Measurements from ENCODE around the gene CASP1.
A peak's percentile ranks its signal among the peaks of the same experiment; 100 is the strongest.

Gene CASP1

DNA sequence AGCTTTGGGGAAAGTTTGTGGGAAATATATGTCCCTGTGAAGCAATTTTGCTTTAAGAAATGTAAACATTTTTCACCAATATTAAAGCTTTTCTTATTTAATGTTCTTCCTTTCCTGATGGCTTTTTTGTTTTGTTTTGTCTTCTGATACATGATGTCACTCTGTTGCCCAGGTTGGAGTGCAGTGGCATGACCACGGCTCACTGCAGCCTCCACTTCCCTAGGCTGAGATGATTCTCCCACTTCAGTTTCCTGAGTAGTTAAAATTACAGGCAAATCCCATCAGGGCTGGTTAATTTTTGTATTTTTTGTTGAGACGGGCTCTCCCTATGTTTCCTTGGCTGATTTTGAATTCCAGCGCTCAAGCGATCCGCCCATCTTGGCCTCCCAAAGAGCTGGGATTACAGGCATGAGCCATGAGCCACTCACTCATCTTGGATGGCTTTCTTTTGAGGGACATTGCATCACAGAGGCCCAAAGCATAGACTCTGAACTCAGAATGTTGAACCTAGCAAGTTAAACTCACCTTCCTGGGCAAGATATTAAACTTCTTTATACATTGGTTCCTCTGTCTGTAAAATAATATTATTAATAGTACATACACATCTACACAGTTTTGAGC, 10.8 kb upstream of the CASP1 start:
- DNase-seq = peak; percentile 29 to 69

DNA sequence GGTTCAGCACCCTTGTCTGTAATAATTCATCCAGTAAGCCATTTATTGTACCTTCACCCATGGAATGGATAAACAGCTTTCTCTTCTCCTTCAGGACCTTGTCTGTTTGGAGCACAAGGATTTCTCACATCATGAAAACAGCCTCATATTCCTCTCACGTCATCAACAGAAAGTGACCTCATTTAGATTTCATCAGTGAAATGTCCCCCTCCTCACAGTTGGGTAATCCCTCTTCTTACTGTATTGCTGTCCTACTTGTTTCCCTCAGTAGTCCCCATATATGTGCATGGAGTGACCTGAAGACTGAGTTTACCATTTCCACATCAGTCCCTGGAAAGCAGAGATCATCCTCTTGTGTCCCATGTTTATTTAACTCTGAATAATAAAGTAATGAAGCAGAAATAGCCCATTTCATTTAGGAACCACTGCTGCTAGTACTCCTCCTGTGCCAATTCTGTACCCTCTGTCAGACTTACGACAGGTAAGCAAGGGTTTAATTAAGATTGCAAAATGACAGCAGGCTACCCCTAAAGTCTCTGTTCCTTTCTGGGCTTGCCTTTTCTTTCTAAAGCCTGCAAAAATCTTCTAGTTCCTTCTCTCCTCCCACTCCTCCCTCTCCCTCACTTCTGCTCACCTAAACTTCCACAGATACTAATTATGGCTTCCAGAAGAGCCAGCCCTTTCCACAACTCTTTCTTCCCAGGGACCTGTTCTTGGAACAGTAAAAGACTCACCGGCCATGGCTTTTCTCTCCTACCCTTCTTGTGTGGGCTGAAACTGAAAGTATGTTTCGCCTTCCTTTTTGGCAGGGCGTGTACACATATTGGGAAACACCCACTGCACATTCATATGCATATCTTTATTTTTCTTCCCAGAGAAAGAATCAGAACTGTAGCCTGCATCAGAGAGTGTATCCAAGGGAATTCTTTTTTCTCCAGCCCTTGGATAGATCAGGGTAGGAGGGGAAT, 9.9 kb upstream of the CASP1 start, which contains the start of gene CARD16:
Gene CARD16, minus strand, starts transcription at position 779 of the 968 bp plus-strand sequence. Its CDS starts 38 bp downstream, at position 741.
- peak; percentile 83 to 86 for DNase-seq

DNA sequence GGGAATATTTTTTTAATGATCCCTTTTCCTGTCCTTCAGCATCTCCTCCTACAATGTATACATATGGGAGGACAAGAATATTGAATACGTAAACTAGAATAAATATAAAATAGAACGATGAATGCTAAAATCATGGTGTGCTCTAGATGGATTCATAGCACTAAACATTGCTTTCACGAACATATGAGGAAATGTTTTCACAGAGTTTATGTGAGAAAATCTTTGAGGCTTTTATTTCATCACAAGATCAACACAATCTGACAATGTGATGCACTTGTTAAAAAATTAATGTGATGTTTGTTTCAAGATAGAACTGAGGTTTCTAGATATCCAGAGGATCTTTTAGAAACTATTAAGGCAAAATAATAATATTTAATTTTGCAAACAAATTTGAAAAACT, 7.2 kb upstream of the CASP1 start:
- no peak for DNase-seq

DNA sequence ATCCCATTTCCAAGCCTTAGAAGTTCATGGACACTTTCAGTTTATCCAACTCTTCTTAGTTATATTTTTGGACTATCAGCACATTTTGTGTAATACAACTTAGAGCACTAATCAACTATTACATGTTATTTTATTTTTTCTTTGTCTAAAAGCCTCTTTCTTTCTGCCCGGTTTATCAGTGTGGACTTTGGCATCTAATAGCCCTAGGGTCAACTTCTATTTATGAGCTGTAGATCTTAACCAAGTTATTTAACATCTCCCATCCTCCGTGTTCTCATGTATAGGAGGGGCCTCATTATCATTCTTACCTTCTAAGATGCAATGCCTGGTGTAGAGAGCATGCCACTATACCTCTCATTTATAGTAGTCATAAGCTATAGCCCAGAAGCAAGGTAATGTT, 5.8 kb upstream of the CASP1 start:
- no peak for DNase-seq

DNA sequence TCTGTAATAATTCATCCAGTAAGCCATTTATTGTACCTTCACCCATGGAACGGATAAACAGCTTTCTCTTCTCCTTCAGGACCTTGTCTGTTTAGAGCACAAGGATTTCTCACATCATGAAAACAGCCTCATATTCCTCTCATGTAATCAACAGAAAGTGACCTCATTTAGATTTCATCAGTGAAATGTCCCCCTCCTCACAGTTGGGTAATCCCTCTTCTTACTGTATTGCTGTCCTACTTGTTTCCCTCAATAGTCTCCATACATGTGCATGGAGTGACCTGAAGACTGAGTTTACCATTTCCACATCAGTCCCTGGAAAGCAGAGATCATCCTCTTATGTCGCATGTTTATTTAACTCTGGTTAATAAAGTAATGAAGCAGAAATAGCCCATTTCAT, 556 bp downstream of the CASP1 start:
- DNase-seq = peak in 1 of 2 donors; percentile 39

DNA sequence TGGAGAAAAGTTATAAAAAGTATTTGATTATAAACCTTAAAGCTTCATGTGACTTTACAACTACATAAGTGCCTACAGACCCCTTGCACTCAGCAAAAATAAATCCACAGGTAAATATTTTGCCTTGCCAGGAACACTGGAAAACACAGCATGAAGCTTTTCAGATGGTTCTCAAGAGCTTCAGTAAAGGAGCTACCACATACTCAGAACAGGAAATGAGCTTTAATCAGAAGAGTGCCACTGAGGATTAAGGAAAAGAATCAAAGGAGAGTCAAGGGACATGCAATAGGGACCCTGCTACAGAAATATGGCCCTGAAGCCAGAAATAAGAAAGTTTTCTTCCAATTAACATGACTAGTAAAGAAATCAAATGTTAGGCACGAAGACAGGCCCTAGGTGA, 1.2 kb downstream of the CASP1 start:
- peak in 1 of 2 donors; percentile 28 for DNase-seq

DNA sequence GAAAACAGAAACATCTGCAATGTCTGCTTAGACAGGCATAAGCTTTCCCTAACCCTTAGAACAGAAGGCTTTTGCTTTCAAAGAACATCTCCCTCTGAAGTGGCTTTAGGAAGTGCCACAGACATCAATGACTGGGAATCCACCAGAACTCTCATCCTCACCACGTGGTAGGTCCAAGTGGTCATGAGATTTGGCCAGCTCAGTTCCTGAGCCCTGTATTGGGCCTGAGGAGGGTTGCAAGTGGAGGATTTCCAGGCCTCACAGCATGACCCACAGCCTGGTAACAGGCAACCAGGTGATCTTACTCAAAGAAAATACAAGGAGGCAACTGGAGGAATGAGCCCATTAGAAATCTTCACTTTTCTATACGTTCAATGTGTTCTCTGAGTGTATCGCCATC, 1.6 kb downstream of the CASP1 start:
- DNase-seq = peak; percentile 86 to 95

DNA sequence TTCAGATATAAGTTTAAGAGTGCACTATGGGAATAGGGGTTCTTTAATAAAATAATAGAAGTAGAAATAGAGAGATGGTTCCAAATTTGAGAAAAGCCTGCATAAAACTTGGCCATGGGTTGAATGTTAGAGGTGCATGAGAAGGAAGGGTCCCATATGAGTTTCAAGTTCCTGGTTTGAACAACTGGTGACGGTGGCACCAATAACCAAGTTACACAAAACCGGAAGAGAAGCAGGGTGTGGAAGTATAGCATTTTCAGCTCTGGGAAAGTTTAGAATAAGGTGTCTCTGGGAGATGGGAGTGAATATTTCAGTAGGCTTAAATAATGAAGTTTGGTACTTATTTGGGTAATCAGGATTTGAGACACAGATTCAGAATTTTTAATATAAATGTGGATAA, 2.4 kb downstream of the CASP1 start:
- peak; percentile 68 to 79 for DNase-seq

DNA sequence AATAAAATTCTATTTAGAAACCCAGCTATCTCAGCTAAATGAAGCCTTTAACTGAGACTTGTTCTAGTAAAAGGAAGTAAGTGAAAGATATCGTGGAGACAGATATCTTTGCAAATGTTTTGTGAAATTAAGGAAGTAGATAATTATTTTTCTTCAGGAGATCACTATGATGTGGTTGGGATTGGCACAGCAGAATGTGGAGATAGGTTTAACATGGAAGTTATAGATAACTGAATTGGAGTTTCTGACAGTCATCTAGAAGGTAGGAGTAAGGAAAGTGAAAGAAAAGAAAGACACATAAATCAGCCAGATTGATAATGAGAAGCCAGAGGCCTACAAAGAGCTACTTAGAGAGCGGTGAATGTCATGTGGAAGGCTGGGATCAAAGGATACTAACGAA, 7.3 kb downstream of the CASP1 start:
- DNase-seq = peak; percentile 25 to 29

DNA sequence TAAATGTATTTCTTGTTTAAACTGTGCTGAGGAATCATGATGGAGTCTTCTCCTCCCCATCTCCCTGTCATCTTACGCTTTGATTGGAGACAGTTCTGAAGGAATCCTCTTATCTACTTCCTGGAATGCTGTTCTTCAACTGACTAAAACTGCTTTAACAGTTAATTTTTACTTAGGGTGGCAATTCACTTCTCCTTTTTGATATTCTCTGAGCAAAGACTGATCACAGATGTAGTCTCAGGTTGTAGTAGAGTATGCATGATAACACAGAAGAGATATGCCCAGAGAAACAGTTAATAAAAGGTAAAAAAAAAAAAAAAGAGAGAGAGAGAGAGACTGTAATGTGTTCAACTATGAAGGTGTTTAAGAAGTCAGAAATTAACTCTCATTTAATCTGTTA, 10.6 kb downstream of the CASP1 start:
- DNase-seq = no peak

DNA sequence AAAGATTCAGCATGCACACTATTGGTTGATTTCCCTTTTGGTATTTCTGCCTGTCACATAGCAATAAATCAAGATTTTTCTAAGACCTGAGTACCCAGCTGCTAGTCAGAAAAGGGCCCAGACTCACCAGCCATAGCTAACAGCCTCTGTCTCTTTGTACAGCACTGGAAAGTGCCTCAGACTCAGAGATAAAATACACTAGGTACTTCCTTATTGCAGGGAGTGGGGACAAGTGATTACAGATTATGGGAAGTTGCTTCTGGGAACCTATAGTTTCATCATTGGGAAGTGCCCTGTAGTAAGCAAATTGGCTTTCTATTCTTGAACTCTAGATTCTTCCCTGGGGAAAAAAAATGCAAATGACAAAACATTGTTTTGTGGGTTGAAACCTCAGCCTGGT, 11.9 kb downstream of the CASP1 start, which contains the start of gene CASP5:
Gene CASP5, minus strand, starts transcription at position 166 of the 400 bp plus-strand sequence. Its CDS starts 32 bp downstream, at position 134.
- peak; percentile 84 to 92 for DNase-seq

DNA sequence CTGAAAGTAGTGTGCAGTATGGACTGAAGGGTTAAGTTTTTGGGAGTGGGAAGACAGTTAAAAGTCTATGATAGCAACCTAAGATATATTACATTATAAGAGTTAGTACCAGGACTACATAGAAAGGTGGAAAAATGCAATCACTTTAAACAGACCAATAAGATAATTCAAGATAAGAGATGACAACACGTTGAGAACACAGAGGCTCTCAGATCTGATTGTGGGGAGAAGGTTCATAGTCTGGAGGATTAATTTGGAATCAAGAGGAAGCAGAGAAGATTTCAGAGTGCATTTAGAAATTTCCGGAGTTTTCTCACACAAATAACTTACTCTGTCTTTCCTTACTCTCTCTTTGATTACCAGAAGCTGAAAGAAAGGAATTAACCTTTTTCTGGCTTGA, 12.4 kb downstream of the CASP1 start:
- peak; percentile 16 to 30 for DNase-seq

DNA sequence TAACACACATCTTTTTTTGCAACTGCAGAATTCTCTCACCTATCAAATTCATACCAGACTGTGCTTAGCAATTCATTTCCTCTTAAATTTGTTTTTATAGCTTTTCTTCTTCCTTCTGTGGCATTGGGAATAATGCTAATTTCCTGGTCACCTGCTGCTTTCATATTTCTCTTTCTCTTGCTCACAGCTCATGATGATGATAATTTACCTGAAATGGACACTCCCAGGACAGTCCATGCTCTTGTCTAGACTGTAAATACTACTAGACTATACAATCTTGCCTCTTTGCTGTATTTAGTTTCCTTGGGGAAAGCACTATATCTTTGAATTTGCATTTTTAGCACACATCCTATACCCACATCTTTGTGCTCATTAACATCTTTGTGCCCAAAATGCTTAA, 27.5 kb downstream of the CASP1 start:
- no peak for DNase-seq

DNA sequence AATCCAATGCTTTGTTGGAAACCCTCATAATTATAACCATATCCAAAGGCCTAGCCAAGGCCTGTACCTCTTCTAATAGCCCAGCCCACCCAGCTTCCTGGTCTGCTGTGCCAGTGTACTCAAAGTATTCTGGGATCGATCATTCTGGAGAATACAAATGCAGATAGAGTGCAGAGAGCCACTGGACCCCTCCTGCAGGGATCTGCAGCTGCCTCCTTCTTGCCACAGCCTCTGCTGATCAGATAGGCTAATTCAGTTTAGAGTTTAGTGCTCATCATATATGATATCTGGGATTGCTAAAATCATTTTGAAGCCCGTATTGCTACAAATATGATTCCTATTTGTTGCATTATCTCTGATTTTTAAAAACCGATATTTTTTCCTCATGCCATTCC, 29.5 kb downstream of the CASP1 start:
- no peak for DNase-seq

DNA sequence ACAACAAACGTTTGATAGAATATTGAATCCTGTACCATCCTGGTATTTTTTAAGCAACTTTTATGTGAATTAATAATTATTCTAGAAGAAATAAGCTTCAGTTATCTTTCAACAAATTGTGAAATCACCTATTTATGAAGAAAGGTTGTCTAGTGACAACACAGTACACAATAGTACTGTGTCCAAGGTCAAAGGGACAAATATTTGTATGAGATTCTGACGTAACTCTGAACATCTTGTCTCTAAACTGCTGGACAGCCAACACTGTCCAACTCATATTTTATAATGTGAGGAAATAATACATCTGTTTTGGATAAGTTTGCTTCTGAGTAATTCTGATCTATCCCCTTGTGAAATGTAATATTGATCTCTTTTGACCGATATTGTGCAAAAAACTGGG, 30.9 kb downstream of the CASP1 start:
- no peak for DNase-seq

DNA sequence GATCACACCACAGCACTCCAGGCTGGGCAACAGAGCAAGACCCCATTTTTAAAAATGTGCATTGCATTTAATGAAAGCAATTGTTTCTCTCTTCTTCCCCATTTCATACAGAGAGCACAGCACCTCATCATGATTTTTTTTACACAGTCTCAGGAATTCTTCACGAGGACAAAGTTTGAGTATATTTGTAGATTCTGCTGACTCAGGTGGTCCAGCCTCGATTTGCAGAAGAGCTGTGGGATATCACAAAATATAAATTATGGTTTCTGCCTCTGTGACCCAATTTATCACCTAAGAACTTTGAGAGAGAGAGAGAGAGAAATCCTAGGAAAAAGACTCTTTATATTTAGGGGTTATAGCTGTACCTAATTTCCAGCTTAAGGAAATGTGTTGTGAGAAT, 31.8 kb downstream of the CASP1 start:
- no peak for DNase-seq

DNA sequence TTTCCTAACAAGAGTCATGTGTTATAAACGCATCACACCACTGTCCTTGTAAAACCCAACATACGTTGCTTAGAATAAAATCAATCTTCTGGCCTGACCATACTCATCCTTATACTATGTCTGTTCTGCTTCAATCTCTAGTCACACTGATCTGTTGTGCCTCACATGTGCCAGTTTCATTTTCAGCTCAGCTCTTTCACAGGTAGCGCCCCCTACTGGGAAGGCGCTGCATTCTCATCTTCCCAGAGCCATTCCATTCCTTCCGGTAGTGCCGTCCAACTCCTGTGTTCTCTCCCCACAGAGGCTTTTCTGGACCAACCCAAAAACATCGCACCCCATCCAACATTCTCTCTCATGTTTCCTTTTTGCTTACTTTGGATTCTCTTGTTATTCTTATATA, 34.1 kb downstream of the CASP1 start:
- peak in 1 of 2 donors; percentile 33 for DNase-seq

DNA sequence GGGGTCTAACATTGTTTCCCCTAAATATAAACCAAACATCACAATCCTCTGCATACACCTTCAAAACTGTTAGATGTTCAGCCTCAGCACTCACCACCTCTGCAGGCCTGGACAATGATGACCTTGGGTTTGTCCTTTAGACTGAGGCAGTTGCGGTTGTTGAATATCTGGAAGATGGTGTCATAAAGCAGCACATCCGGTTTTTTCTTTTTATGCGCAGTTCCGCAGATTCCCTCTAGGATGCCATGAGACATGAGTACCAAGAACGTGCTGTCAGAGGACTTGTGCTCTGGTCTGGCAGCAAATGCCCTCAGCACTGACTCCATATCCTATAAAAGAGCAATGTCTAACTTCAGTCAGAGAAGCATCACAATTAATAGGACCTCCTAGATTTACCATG, 34.8 kb downstream of the CASP1 start:
- no peak for DNase-seq

DNA sequence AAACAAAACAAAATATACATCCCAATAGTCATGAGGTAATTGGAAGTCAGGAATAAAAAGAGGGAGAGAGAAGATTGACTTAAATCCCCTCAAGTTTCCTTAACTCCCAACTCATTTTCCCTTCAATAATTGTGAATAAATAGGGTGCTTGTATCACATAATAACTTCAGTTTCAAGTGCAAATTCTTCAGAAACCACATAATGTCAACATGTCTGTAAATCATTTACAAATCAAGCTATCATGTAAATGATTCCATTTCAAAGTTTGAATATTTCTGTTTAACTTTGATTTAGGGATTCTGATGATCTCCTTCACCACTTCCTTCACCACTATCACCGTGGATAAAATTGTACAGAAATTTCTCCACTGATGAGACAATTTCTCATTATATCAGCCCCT, 35.2 kb downstream of the CASP1 start:
- no peak for DNase-seq

DNA sequence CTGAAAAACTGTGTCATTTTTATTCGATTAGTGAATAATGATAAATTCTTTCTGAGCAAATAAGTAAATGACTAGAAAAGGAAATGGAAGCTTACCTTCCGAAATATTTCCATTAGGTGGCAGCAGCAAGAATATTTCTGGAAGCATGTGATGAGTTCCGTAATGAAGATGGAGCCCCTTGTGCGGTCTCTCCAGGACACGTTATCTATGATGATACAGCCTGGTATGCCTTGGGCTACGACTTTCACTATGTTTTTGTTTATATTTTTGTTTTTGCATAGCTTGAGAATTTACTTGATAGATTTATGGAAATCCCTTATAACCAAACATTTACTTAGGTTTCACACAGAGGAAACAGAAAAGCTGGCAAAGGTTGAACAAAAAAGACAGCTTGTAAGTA, 37.7 kb downstream of the CASP1 start:
- DNase-seq = no peak

DNA sequence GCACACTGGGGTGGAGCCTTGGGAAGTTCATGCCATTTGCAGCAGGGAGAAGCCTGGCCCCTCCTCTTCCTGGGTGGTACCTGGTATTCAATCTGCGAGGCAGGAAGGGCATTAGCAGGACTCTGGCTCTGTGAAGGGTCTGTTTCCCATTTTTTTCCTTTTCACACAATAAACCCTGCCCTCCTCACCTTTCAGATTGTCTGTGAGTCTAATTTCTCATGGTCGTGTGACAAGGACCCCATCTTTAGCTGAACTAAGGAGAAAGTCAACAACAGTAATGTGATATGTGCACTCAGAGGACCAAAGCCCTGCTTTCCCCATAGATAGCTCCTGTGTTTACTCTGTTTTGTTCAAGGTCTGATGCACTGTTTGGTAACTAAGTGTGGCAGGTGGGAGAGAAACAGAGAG, 39.9 kb downstream of the CASP1 start:
- no peak for DNase-seq

DNA sequence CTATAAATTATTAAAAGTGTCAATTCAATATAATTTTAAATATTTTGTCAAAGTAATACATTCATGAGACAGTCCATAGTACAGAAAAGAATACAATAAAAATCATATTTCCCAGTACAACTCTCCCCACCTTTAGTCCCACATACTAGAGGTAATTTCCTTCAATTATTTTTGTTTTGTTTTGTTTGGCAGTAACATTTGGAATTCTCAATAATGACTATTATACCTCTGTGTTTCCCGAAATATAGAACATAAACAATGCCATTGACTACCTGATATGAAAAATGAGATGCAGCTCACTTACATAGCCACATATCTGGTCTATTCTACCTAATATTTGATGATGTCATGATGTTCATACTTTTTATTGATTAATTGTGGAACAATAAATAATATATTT, 42.2 kb downstream of the CASP1 start:
- DNase-seq = no peak

DNA sequence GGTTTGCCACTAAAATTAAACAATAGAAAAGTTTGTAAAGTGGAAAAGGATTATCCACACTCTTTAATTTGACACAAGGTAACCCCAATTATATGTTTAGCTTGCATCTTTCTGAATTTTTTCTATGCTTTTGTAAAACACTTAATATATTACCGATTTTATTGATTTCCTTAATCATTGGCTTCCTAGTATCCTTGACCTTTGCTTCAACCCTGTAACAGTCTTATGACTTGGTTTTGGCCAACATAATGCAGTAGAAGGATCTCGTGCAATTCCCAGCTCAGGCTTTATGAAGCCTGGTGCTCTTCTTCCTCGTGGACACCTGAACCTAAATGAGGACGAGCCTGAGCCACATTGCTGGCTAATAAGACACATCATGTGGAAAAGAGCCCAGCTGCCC, 43.0 kb downstream of the CASP1 start:
- DNase-seq = no peak

DNA sequence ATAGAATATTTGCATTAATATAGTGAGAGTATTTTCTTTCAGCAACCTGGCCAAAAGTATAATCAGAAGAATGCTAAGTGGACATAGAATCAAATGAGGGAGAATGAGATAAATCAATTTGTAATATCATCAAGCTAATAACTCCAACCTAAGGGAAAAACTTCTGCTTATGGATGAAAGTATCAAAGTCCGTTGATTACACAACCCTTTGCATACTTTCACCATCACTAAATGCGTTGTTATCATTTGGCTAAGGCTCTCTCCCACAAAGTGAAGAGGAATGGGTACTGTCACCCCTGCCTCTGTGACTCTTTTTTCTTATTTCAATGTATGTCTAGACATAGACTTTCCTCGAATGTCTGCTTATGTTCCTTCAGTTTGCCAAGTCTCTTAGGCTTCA, 50.1 kb downstream of the CASP1 start:
- DNase-seq = no peak

All from inflammatory macrophage treated with lipopolysaccharide for 1 hour (primary cell).